Muscle of back (tissue), 11 donors: Measurements from ENCODE around the gene RASGRF1. TPM values are rescaled to one million over a fixed set of nuclear protein-coding genes. Genes with fewer than 3 reads are reported as not detected.

Experiments used
- DNase-seq, 3 donors: peaks; one replicate each; pipeline versions ENCODE4 v3.0.0 to v3.0.0-alpha.2; 2013
- polyA plus RNA-seq, 10 donors: library from polyadenylated mRNA; unstranded; fragments of 120-200 nt; gene quantifications; one replicate each; pipeline ENCODE4 v1.2.1, GENCODE V29; 2013; ENCODE audit not compliant: insufficient read length in 10 of 10

Gene RASGRF1
- polyA plus RNA-seq, 10 donors, result 0.04 to 0.39 (median 0.20) TPM; not detected in 1

GRCh38 chr15:79094611-79095021, 4.0 kb upstream of the RASGRF1 start:
- DNase-seq, result no peak

GRCh38 chr15:79093352-79093935, 2.9 kb upstream of the RASGRF1 start:
- DNase-seq, result no peak

GRCh38 chr15:79092382-79092781, 1.8 kb upstream of the RASGRF1 start:
- DNase-seq, result no peak

- DNase-seq, result peak in 1 of 3 donors; percentile 42
Observed at GRCh38 chr15:79091204-79091867, 756 bp upstream of the RASGRF1 start.

- no peak for DNase-seq
Observed at GRCh38 chr15:79089890-79090486, 592 bp downstream of the RASGRF1 start.

GRCh38 chr15:79089331-79089889, 1.2 kb downstream of the RASGRF1 start:
- no peak for DNase-seq

- no peak for DNase-seq
Observed at GRCh38 chr15:79088426-79089205, 2.0 kb downstream of the RASGRF1 start.

GRCh38 chr15:79086814-79087213, 3.8 kb downstream of the RASGRF1 start:
- no peak for DNase-seq

- DNase-seq, result no peak
Observed at GRCh38 chr15:79084308-79084968, 6.1 kb downstream of the RASGRF1 start.

GRCh38 chr15:79083154-79083553, 7.4 kb downstream of the RASGRF1 start:
- DNase-seq, result no peak

GRCh38 chr15:79082363-79083070, 8.1 kb downstream of the RASGRF1 start:
- DNase-seq, result no peak

- DNase-seq, result no peak
Observed at GRCh38 chr15:79078763-79079410, 11.7 kb downstream of the RASGRF1 start.

- DNase-seq, result no peak
Observed at GRCh38 chr15:79078003-79078402, 12.6 kb downstream of the RASGRF1 start.

- no peak for DNase-seq
Observed at GRCh38 chr15:79076661-79077060, 13.9 kb downstream of the RASGRF1 start.

GRCh38 chr15:79075256-79075655, 15.3 kb downstream of the RASGRF1 start:
- no peak for DNase-seq

GRCh38 chr15:79073336-79073735, 17.2 kb downstream of the RASGRF1 start:
- no peak for DNase-seq

GRCh38 chr15:79071901-79072300, 18.7 kb downstream of the RASGRF1 start:
- peak; percentile 19 to 81 (median 71) for DNase-seq

GRCh38 chr15:79068790-79069189, 21.8 kb downstream of the RASGRF1 start:
- DNase-seq, result no peak

- no peak for DNase-seq
Observed at GRCh38 chr15:79067969-79068368, 22.6 kb downstream of the RASGRF1 start.

GRCh38 chr15:79067072-79067833, 23.3 kb downstream of the RASGRF1 start:
- no peak for DNase-seq
